Transverse colon (tissue), 4 donors: ENCODE measurements around the gene ZSCAN5C. TPM values are rescaled to one million over a fixed set of nuclear protein-coding genes. Genes with fewer than 3 reads are reported as not detected.
"Not testable (repeated sequence)": the region's sequence is repeated elsewhere in the genome, so short reads cannot be mapped to it uniquely, and the experiment has no call there.

Experiments used
- DNase-seq: peaks from one replicate; pipeline ENCODE4 v3.0.0-alpha.2; 2019
- H3K27ac ChIP-seq, 4 donors: fragments of 200-600 bp; sonication (generic); 2 replicates each; pipeline ENCODE4 v1.5.1; 2016 to 2018; ENCODE audit warnings: inconsistent platforms in 4 of 4
- H3K27me3 ChIP-seq: fragments of 200-600 bp; sonication (generic); 2 replicates; pipeline ENCODE4 v1.5.1; 2017; ENCODE audit warnings: inconsistent platforms
- H3K36me3 ChIP-seq, 4 donors: fragments of 200-600 bp; sonication (generic); 2 replicates each; pipeline ENCODE4 v1.5.1; 2017 to 2019; ENCODE audit warnings: inconsistent platforms in 4 of 4
- H3K4me1 ChIP-seq, 4 donors: fragments of 200-600 bp; sonication (generic); 2 replicates each; pipeline ENCODE4 v1.5.1; 2017 to 2020; ENCODE audit warnings: inconsistent platforms in 4 of 4
- H3K4me3 ChIP-seq, 4 donors: fragments of 200-600 bp; sonication (generic); 1 replicate in 1 of 4; 2 replicates in 3 of 4; pipeline versions ENCODE4 v1.5.1 to v1.6.1; 2017 to 2019; ENCODE audit warnings: inconsistent platforms in 4 of 4
- H3K9me3 ChIP-seq, 2 donors: fragments of 200-600 bp; sonication (generic); 2 replicates each; pipeline ENCODE4 v1.5.1; 2017 to 2019; ENCODE audit warnings: inconsistent platforms in 2 of 2
- EP300 ChIP-seq: sonication (generic); formaldehyde crosslinking; IDR thresholded peaks from one replicate; pipeline ENCODE4 v1.6.1; 2017; ENCODE audit warnings: antibody characterized with exemption, low read depth
- POLR2A ChIP-seq: fragments of 450-650 bp; IDR thresholded peaks from one replicate; pipeline ENCODE4 v1.6.1; 2016; ENCODE audit warnings: antibody characterized with exemption, mild to moderate bottlenecking, moderate library complexity
- POLR2AphosphoS5 ChIP-seq, 3 donors: sonication (generic); formaldehyde crosslinking; IDR thresholded peaks; one replicate each; pipeline ENCODE4 v1.6.1; 2016; ENCODE audit warnings: antibody characterized with exemption in 3 of 3
- WGBS, 2 donors: methylation state at CpG; one replicate each; pipeline ENCODE4 v1.1.5; 2018; ENCODE audit warnings: low coverage in 1 of 2; 5-methylcytosine and 5-hydroxymethylcytosine counted together
- in situ Hi-C, 4 donors: fragments of 200-750 bp; cut with MboI; loops; one replicate each; pipeline versions ENCODE4 v1.15.0 to v1.15.1; 2017; ENCODE audit warnings: low sequenced_read_pairs in 3 of 4, low pct_ligation_motif_present in 1 of 4, low pct_unique_long_range_greater_than_20kb in 1 of 4
- intact Hi-C: fragments of 100-400 bp; cut with DNase I; formaldehyde crosslinking; loops from one replicate; pipeline ENCODE4 v1.15.1; 2023; ENCODE audit warnings: low total_unique reads
- total RNA-seq, 4 donors: library from RNA; depleted of rRNA; stranded (reverse); fragments of >200 nt; gene quantifications; one replicate each; pipeline ENCODE4 v1.1.0, GENCODE V29; 2016
- TF ChIP-seq, protein P1 (sequence below), 5 experiments: fragments of 200-600 bp in 3 of 5; fragments of 450-650 bp in 2 of 5; sonication (generic) in 3 of 5; IDR thresholded peaks; 1 replicate in 2 of 5; 2 replicates in 3 of 5; pipeline ENCODE4 v1.5.1; 2016 to 2017; ENCODE audit warnings: antibody characterized with exemption in 5 of 5, inconsistent platforms in 3 of 5, mild to moderate bottlenecking in 2 of 5, moderate library complexity in 1 of 5

ZSCAN5C gene
- total RNA-seq, 4 donors from 2014 or later, result not detected

DNA sequence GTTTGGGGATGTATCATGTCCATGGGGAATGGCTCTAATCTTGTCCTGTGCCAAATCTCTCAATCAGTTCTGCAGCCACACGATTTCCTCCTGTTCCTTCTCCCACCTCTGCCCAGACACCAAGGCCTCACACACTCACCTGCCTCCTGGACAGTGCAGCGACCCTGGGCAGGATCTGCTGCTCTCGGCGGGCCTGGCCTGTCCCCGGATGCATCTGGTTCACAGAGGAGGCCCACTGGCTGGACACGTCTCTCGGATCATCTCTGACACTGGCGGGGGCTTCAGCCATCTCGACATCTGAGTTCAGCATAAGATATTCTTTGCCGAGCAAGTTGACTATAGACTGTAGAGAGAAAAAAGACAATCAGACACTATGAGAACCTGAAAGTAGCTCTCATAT lies 10.4 kb upstream of the ZSCAN5C start:
- no peak for TF ChIP-seq POLR2A
- TF ChIP-seq EP300, result no peak
- no peak for TF ChIP-seq POLR2AphosphoS5 (IDR thresholded peaks at IDR 0.05)
- TF ChIP-seq, protein P1, sequence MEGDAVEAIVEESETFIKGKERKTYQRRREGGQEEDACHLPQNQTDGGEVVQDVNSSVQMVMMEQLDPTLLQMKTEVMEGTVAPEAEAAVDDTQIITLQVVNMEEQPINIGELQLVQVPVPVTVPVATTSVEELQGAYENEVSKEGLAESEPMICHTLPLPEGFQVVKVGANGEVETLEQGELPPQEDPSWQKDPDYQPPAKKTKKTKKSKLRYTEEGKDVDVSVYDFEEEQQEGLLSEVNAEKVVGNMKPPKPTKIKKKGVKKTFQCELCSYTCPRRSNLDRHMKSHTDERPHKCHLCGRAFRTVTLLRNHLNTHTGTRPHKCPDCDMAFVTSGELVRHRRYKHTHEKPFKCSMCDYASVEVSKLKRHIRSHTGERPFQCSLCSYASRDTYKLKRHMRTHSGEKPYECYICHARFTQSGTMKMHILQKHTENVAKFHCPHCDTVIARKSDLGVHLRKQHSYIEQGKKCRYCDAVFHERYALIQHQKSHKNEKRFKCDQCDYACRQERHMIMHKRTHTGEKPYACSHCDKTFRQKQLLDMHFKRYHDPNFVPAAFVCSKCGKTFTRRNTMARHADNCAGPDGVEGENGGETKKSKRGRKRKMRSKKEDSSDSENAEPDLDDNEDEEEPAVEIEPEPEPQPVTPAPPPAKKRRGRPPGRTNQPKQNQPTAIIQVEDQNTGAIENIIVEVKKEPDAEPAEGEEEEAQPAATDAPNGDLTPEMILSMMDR (IDR thresholded peaks at IDR 0.05), result no peak
- Histone ChIP-seq H3K4me1 (no peaks in the 10 kb centered on the region), H3K4me3 (no peak overlapping the region), H3K36me3 (no peaks in the 10 kb centered on the region), H3K9me3 (no peaks in the 10 kb centered on the region), H3K27me3 (no peaks in the 10 kb centered on the region), H3K27ac (no peak overlapping the region)
- no peak for DNase-seq
- in situ Hi-C loops (no loop called here), intact Hi-C loops (no loop called here)
- 87% methylated on average over 10 of the region's 10 CpGs; no CpG with 5 or more reads in 1 of the 2 donors for WGBS, 2 donors

DNA sequence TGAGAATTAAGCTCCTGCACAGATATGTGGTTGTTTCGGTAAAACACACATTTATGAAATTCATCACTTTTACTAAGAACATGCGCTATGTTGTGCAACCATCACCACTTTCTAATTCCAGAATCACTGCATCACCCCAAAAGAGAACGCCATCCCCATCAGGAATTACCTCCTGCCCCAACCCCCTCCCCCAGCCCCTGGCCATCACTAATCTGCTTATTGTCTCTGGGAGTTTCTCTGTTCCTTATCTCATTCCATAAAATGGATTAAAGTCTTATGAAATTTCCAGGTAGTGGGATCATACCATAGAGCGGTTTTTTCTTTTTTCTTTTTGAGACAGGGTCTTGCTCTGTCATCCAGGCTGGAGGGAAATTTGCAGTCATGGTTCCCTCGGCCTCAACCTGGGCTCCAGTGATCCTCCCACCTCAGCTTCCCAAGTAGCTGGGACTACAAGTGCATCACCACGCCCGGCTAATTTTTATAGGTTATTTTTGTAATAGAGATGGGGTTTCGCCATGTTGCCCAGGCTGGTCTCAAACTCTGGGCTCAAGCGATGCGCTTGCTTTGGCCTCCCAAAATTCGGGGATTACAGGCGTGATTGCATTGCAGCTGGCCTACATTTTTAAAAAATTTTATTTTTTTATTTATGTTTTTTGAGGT lies 8.0 kb upstream of the ZSCAN5C start:
- H3K27me3 ChIP-seq, result no peaks in the 10 kb centered on the region
- in situ Hi-C loops, result no loop called here
- 86 to 90% methylated on average over 4 to 12 of the region's 12 CpGs for whole genome bisulfite sequencing, 2 donors
- TF ChIP-seq, protein P1 (IDR thresholded peaks at IDR 0.05), result no peak
- TF ChIP-seq EP300 (no peak), POLR2AphosphoS5 (IDR thresholded peaks at IDR 0.05) (no peak), POLR2A (no peak)
- intact Hi-C loops, result no loop called here
- H3K4me3 ChIP-seq, result no peak overlapping the region
- H3K9me3 ChIP-seq, result no peaks in the 10 kb centered on the region
- H3K4me1 ChIP-seq, result no peaks in the 10 kb centered on the region
- no peaks in the 10 kb centered on the region for H3K36me3 ChIP-seq
- no peak overlapping the region for H3K27ac ChIP-seq
- no peak for DNase-seq

- H3K4me1 ChIP-seq, H3K27me3 ChIP-seq, DNase-seq, in situ Hi-C loops, H3K4me3 ChIP-seq, H3K9me3 ChIP-seq, H3K36me3 ChIP-seq, H3K27ac ChIP-seq, intact Hi-C loops: not testable (repeated sequence)
- WGBS, 2 donors, result 83 to 86% methylated on average over 6 to 20 of the region's 23 CpGs
These were observed 4.4 kb upstream of the ZSCAN5C start, which contains the start of gene ZSCAN5B for GRCh38 chr19:56197646-56198045. Gene ZSCAN5B (minus strand): TSS chr19:56197783. CDS start chr19:56193052, 4,731 bp downstream.

GRCh38 chr19:56199687-56200086 lies 2.4 kb upstream of the ZSCAN5C start:
- WGBS, 2 donors, result 49 to 64% methylated on average over 7 of the region's 7 CpGs
- intact Hi-C loops, result no loop called here
- TF ChIP-seq POLR2A (no peak), POLR2AphosphoS5 (IDR thresholded peaks at IDR 0.05) (no peak)
- TF ChIP-seq, protein P1 (IDR thresholded peaks at IDR 0.05), result no peak
- no peak for DNase-seq
- no peaks in the 10 kb centered on the region for H3K4me1 ChIP-seq
- no peak overlapping the region for H3K27ac ChIP-seq
- H3K9me3 ChIP-seq, result no peaks in the 10 kb centered on the region
- no peaks in the 10 kb centered on the region for H3K27me3 ChIP-seq
- H3K4me3 ChIP-seq, result no peak overlapping the region
- in situ Hi-C loops, result no loop called here
- H3K36me3 ChIP-seq, result no peaks in the 10 kb centered on the region

DNA sequence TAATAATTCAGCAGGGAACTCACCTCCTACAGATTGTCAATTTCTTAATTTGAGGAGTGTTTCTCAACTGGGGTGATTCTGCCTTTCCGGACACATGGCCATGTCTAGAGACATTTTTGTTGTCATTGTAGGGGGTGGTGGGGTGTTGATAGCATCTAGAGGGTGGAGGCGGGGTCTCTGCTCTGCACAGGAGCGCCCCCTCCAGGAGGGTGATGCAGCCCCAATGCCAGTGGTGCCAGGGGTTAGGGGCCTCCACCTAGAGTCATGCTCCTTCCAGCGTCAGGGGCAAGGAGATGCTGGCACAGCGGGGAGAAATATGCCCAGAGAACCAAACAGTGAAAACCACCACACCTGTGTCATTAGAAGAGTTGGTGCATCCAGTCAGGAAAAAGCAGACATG lies 5.5 kb downstream of the ZSCAN5C start:
- H3K4me1 ChIP-seq, result not testable (repeated sequence)

More for the DNA sequence above, 5.5 kb downstream of the ZSCAN5C start:
- H3K9me3 ChIP-seq, intact Hi-C loops, H3K27me3 ChIP-seq, H3K27ac ChIP-seq, H3K4me3 ChIP-seq, DNase-seq, H3K36me3 ChIP-seq, in situ Hi-C loops: not testable (repeated sequence)
- WGBS, 2 donors, result 76 to 83% methylated on average over 1 to 5 of the region's 5 CpGs
